Esophagus squamous epithelium (tissue), 4 donors: Measurements from ENCODE around the gene BCL2L13.

Experiments
- CTCF ChIP-seq, 6 experiments: fragments of 450-650 bp in 4 of 6; fragments of 200-600 bp in 2 of 6; sonication (generic) in 2 of 6; IDR thresholded peaks; one replicate each; pipeline ENCODE4 v1.5.1; 2016 to 2019; ENCODE audit warnings: antibody characterized with exemption in 6 of 6, mild to moderate bottlenecking in 4 of 6, moderate library complexity in 4 of 6
- POLR2A ChIP-seq, 4 donors: fragments of 450-650 bp; IDR thresholded peaks; one replicate each; pipeline ENCODE4 v1.6.1; 2017; ENCODE audit warnings: antibody characterized with exemption in 4 of 4, mild to moderate bottlenecking in 4 of 4, moderate library complexity in 3 of 4

GRCh38 chr22:17775781-17776465 is 137.4 kb downstream of the BCL2L13 start:
- no peak for TF ChIP-seq CTCF (IDR thresholded peaks at IDR 0.05)
- no peak for TF ChIP-seq POLR2A (IDR thresholded peaks at IDR 0.05)
